UCSD-AML1 (cell line): ENCODE results near the gene DEFB132.
"Not testable (repeated sequence)": the region's sequence is repeated elsewhere in the genome, so short reads cannot be mapped to it uniquely, and the experiment has no call there.

Source experiments
- DNase-seq: peaks from one replicate; lab custom pipeline; 2025; ENCODE audit not compliant: unreplicated experiment; lab: John Stamatoyannopoulos, UW

Gene DEFB132

GRCh38 chr20:257419-257818 lies at the start of gene DEFB132:
TSS of gene DEFB132 (plus strand) at chr20:257724. CDS start at chr20:257779, 55 bp downstream.
- DNase-seq, result no peak

GRCh38 chr20:208942-209566 lies 48.5 kb upstream of the DEFB132 start:
- DNase-seq, result peak; percentile 15

DNA sequence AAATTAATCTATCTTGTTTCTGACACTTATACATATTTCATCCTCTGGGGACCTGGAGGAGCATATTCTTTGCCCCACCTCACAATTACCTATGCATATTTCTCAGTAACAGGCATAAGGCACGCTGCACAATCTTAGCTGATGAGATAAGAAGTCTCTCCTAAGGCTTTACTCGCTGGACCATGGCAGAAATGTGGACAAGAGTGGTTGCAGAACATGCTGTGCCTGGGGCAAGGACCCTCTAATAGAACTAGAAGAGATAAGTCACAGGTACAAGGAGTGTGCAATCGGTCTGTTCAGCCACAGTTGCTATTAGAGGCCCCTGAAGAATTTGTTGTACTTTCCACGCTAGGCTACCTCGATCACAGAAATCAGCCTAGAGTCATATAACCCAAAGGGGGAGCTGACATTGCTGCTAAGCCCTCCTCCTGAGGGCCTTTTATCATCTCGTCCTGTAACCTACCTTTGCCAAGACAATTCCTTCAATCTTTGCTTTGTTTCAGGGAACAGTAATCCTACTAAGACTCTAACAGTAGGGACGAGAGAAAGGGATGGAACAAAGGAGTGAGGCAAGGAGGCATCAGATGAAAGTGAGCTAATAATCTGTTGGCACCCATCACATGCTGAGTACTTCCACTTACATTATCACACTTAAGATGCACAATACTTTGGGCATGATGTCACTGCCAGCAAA lies 46.6 kb upstream of the DEFB132 start:
- no peak for DNase-seq

- DNase-seq, result no peak
These were observed 43.1 kb upstream of the DEFB132 start for GRCh38 chr20:214383-214782.

DNA sequence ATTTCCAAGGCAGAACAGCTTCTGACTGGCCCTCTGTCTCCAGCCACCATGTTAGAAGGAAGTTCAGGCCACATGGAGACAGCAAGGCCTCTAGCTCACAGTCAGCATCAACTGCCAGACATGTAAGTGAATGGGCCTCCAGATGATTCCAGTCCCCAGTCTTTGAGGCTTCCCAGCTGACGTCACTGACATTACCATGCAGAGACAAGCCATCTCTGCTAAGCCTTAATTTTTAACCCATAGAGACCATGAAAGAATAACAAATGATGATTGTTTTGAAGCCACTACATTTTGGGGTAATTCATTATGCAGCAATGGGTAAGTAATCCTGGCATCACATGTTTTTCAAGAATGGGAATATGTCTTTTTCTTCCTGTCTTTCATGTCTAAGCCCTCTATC lies 41.7 kb upstream of the DEFB132 start:
- DNase-seq, result no peak

DNA sequence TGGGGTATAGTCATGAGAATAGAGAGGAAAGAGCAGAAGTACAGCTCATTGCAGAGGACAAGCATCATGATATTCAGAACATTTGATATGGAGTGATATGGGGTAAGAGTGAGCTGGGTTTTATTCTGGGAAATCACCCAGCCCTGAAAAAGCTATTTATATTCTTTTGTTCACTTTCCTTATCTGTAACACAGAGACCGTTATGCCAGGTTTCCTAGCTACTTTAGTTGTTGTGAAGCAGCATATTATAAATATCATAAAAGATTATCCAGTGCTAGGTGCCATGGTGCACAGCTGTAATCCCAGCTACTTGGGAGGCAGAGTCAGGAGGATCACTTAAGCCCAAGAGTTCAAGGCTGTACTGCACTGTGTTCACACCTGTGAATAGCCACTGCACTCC lies 40.3 kb upstream of the DEFB132 start:
- no peak for DNase-seq

GRCh38 chr20:219290-220115 lies 38.0 kb upstream of the DEFB132 start:
- peak; percentile 15 for DNase-seq

- no peak for DNase-seq
These were observed 36.2 kb upstream of the DEFB132 start for GRCh38 chr20:221258-221830.

GRCh38 chr20:225879-226278 lies 31.6 kb upstream of the DEFB132 start:
- not testable (repeated sequence) for DNase-seq

DNA sequence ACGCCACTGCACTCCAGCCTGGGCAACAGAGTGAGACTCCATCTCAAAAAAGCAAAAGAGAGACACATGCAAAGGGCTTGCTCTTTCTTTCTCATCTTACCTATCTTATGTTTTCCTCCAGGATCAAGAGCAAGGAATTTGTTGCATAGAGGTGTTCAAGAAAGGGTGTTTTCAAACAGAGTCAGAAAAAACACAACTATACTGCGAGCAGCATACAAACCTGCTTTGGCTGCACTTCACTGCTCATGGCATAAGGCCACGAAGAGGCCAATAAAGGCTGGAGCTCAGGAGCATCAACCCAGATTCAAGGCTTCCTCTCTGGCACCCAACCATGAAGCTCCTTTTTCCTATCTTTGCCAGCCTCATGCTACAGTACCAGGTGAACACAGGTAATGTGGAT lies 30.6 kb upstream of the DEFB132 start, which contains the start of gene DEFB129:
Gene DEFB129 (plus strand): TSS at position 301 of the 400 bp plus-strand sequence. CDS start 31 bp downstream, at position 332.
- DNase-seq, result no peak

DNA sequence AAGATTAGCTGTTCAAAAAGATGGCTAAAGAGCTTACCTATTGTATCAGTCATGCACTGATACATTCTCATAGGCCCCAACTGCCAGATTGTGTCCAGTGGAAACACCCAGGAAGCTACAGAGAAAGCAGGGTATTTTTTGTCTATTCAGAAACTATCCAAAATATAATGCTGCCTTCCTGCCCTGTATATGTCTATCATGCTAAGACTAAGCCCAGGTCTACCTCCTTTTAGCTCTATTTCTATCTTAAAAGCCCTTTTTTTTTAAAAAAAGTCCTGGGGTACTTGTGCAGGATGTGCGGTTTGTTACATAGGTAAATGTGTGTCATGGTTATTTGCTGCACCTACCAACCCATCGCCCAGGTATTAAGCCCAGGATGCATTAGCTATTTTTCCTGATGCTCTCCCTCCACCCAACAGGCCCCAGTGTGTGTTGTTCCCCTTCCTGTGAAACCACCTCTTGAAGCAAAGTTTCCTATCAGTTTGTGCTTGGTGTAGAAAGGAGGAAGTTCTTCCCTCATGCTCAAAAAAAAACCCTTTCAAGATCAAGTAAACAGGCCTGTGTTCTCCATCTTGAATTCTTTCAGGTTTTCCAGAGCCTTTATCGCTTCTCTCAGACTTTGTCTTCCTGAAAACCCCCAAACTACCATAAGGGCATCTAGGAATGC lies 30.0 kb upstream of the DEFB132 start:
- peak; percentile 23 for DNase-seq

DNA sequence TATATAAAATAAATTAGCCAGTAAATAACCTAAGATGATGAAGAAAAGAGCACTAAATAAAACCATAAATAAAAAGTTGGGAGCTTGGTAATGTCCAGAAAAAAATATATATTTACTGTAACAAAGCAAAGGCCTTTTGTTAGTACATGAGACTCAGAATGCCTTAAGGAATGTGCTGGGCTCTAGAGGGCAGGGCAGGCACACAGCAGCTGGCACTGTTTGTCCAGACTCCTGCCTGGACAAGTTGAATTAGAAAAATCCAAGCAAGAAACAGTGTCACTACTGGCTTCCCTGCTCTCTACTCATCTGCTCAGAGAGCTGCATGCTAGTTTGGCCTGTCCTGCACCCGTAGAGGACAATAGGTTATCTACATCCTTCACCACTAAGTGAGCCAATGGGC lies 21.6 kb upstream of the DEFB132 start:
- DNase-seq, result peak; percentile 37

- DNase-seq, result peak; percentile 61
These were observed 20.0 kb upstream of the DEFB132 start for GRCh38 chr20:237489-237888.

DNA sequence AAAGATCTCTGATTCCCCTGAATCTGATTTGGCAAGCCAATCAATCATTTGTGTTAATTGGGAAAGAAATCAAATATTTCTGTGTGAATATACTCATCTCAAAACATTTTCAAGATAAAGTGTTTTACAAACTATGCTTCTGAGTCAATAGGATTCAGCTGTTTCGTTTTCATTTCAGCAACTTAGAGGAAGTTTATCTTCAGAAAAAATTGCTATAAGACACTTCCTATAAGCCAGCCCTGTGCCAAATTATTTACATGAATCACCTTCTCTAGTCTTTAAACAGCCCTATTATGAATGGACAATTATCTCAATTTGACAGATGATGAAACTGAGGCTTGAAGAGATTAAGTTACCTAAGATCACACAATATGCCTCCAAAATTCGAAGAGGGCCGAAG lies 19.6 kb upstream of the DEFB132 start:
- DNase-seq, result no peak

DNA sequence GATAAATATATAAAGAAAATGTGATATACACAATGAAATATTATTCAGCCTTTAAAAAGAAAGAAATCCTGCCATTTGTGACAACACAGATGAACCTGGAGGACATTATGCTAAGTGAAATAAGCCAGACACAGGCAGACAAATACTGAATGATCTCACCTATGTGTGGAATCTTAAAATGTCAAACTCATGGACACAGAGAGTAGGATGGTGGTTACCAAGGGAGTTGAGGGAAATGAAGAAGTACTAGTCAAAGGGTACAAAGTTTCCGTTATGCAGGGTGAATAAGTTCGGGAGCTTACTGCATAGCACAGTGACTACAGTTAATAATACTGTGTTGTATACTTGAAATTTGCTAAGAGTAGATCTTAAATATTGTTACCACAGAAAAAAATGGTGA lies 14.6 kb upstream of the DEFB132 start:
- DNase-seq, result no peak

- DNase-seq, result no peak
These were observed 6.2 kb upstream of the DEFB132 start for GRCh38 chr20:251354-251753.

DNA sequence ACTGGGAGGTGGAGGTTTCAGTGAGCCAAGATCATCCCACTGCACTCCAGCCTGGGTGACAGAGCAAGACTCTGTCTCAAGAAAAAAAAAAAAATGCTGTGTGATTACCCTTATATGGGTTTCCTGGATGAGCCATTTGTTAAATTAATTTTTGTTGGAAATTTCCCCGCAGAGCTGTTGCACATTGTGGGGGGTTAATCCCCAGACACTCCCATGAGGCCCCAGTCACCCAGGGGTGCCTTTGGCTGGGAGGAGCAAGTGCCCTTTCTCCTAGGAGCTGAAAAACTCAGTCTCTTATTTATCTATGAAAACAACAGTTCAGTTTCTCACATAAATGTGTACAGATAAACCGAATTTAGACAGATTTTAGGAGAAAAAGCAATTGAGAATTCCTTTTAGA lies 4.7 kb upstream of the DEFB132 start:
- DNase-seq, result no peak

DNA sequence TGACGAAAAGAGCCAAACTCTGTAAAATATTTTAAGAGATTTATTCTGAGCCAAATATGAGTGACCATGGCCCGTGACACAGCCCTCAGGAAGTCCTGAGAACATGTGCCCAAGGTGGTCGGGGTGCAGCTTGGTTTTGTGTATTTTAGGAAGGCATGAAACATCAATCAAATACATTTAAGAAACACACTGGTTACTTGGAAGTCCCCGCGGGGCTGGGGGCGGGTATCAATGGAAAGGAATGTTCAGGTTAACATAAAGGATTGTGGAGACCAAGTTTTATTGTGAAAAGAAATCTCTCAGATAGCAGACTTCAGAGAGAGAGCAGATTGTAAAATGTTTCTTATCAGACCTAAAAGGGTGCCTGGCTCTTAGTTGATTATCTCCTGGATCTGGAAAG lies 4.1 kb upstream of the DEFB132 start:
- not testable (repeated sequence) for DNase-seq

- no peak for DNase-seq
These were observed 840 bp downstream of the DEFB132 start for GRCh38 chr20:258269-258858.

GRCh38 chr20:258963-259362 lies 1.4 kb downstream of the DEFB132 start:
- DNase-seq, result peak; percentile 45

DNA sequence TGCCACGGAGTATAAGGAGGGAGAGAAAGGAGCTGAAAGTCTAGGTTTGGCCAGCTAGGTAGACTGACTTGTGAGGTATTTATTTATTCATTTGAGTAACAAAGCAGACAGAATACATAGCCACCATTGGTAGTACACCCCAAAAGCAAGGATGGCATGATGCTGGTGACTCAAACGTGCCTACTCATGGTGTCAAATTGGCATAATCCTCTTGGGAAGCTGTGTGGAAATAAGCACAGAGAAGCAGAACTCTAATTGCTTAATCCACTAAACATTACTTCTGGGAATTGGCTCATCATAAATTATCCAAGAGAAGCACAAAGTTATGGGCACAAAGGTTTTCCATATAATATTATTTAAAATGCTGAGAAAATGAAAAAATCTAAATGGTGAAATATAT lies 2.5 kb downstream of the DEFB132 start:
- DNase-seq, result no peak
